ENCODE data around the gene F11R.
"Not testable (repeated sequence)": the region's sequence is repeated elsewhere in the genome, so short reads cannot be mapped to it uniquely, and the experiment has no call there.

The F11R gene

GRCh38 chr1:161039546-161039945 is 18.6 kb upstream of the F11R start:
- DNase-seq: no peak

DNA sequence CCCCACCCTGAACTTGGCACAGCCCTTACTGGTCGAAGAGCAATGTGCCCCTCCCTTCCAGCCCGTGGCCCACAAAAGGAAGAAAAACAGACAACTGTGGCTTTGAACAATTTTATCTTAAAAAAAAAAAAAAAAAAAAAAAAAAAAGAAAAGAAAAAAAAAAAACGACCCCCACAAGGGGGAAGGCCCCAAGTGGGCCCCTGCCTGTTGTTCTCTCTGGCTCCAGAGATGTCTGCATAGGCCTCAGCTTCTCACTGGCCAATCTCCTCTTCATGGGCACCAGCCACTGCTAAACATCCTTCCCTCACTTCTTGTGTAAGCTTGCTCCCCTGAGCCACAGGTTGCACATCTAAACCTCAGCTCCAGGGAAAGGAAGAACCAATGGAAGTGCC is 18.2 kb upstream of the F11R start:
- DNase-seq: no peak

- no peak for DNase-seq
Observed at GRCh38 chr1:161038523-161039153, 17.7 kb upstream of the F11R start, which contains the start of gene TSTD1. TSTD1 (minus strand) TSS chr1:161038964; CDS start chr1:161038889, 75 bp downstream.

- DNase-seq: no peak
Observed at GRCh38 chr1:161037661-161038522, 16.9 kb upstream of the F11R start.

DNA sequence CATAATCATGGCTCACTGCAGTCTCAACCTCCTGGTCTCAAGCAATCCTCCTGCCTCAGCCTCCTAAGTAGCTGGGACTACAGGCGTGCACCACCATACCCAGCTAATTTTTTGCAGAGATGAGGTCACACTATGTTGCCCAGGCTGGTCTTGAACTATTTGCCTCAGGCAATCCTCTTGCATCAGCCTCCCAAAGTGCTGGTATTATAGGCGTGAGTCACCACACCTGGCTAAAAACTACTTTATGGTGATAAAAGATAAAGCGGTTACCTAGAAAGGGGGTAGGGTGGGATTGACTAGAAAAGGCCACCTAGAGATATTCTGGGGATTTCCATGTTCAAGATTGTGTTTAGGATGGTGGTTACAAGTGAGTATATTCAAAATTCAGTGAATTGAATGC is 12.8 kb upstream of the F11R start:
- DNase-seq: no peak

DNA sequence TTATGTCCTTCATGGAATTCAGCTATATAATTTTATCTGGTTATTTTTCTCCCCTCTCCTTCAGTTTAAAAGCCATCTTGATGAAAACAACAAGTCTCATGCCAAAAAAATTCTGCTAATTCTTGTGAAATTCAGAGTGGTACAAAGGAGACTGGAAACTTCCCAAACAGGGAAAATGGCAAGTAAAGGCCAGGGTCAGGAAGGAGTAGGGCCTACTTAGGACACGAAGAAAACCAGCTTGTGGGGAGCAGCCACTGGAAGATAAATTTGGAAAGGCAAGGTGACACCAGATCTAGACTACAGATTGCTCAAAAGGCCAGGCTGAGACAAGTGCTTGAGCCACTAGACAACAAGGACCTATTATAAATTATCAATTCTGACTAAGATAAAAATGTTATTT is 11.5 kb upstream of the F11R start:
- no peak for DNase-seq

- no peak for DNase-seq
Observed at GRCh38 chr1:161031874-161032273, 10.9 kb upstream of the F11R start.

DNA sequence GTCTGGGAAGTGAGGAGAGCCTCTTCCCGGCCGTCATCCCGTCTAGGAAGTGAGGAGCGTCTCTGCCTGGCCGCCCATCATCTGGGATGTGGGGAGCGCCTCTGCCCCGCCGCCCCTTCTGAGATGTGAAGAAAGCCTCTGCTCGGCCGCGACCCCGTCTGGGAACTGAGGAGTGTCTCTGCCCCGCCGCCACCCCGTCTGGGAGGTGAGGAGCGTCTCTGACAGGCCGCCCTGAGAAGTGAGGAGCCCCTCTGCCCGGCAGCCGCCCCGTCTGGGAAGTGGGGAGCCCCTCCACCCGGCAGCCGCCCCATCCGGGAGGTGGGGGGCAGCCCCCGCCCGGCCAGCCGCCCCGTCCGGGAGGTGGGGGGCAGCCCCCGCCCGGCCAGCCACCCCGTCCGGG is 8.5 kb upstream of the F11R start:
- DNase-seq: not testable (repeated sequence)

- DNase-seq: not testable (repeated sequence)
Observed at GRCh38 chr1:161026954-161027353, 6.0 kb upstream of the F11R start.

GRCh38 chr1:161022432-161022831 is 1.5 kb upstream of the F11R start:
- not testable (repeated sequence) for DNase-seq

- DNase-seq: no peak
Observed at GRCh38 chr1:161021970-161022353, 1.0 kb upstream of the F11R start.

DNA sequence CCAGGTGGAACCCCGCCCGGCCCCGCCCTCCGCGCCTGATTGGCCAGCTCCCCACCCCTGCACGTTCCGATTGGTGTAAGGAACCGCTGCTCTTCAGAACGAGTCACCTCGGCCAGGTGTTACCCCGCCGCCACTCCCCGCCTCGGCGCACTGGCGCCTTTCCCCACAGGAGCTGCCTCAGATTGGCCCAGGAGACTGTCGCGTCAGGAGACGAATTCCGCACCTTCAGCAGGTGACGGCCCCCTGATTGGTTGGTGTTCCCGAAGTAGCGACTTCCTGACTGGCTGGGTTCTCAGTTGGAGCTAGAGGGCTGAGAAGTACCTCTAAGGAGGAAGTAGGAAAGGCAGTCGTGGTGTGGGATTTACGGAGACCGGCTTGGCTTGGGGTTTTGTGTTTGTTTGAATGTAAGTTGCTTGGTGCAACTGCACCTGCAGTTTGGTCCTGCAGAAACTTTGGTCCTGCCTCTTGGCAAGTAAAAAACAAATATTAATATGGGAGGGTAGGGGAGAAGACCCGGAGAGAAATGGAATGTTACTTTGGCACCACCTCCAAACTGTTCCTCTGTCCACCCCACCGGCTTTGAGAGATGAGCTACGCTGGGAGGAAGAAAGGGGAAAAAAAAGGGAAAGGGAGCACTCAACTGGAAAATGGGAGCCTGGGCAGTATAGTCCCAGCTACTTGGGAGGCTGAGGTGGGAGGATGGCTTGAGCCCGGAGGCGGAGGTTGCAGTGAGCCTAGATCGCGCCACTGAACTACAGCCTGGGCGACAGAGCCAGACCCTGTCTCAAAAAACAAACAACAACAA is 415 bp upstream of the F11R start:
- DNase-seq: no peak

DNA sequence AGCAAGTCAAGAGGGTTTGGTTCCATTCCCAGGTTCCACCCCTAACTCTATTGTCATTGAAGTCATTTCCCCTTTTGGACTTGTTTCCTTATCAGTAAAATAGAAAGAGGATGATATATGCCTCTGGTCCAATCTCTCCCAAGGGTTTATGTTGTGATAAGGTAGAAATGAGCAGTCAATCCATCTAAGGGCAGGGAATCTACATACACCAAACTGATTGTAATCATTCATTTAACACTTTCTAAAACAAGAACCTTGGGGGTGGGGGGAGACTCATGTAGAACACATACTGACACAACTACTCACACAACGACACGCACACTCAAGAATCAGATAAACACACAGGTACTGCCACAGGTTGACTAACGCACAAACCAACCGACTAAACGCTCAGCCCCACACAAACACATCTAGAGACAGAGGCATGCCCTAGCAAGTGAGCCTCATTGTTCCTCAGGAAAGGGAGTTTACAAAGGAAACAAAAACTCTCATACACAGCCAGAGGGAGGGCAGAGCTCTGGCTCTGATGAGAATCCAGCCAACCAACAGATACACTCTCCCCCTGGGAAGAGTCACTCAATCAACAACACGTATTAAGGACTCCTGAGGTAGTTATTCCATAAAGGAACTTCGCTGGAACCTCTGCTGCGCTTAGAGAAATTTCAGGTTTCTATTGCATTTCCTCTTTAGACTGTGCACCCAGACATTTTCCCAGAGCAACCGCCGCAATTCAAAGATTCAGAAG is 1.0 kb downstream of the F11R start:
- no peak for DNase-seq

DNA sequence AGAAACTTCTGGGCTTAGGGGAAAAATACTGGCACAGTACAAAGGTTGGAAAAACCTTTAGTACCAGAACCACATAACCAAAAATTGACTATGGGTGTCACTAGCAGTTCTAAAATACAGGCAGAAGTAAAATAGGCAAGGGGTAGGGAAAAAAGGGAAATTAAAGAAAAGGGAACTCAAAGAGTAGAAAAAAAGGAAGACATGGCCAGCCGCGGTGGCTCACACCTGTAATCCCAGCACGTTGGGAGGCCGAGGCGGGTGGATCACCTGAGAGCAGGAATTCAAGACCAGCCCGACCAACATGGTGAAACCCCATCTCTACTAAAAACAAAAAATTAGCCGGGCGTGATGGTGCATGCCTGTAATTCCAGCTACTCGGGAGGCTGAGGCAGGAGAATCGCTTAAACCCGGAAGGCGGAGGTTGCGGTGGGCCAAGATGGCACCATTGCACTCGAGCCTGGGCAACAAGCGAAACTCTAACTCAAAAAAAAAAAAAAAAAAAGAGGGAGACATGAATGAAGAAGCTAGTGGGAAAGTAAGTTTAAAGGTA is 1.8 kb downstream of the F11R start:
- DNase-seq: not testable (repeated sequence)

DNA sequence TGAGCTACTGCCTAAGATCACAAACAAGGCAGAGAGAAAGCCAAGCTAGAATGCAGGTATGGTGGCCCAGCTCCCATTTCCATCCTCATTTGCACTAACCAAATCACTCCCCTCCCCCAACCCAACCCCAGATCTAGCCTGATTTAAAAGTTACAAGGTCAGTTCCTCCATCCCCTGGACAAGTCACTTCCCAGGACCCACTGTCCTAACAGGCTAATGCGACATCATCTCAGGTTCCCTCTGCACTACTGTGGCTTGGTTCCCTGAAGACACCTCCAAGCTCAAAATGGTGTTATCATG is 2.4 kb downstream of the F11R start:
- no peak for DNase-seq

GRCh38 chr1:161017756-161018630 is 3.0 kb downstream of the F11R start:
- DNase-seq: no peak

DNA sequence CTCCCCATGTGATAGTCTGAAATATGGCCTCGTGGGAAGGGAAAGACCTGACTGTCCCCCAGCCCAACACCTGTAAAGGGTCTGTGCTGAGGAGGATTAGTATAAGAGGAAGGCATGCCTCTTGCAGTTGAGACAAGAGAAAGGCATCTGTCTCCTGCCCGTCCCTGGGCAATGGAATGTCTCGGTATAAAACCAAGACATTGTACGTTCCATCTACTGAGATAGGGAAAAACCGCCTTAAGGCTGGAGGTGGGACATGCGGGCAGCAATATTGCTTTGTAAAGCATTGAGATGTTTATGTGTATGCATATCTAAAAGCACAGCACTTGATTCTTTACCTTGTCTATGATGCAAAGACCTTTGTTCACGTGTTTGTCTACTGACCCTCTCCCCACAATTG is 3.8 kb downstream of the F11R start:
- DNase-seq: not testable (repeated sequence)

GRCh38 chr1:161016683-161017082 is 4.3 kb downstream of the F11R start:
- not testable (repeated sequence) for DNase-seq

DNA sequence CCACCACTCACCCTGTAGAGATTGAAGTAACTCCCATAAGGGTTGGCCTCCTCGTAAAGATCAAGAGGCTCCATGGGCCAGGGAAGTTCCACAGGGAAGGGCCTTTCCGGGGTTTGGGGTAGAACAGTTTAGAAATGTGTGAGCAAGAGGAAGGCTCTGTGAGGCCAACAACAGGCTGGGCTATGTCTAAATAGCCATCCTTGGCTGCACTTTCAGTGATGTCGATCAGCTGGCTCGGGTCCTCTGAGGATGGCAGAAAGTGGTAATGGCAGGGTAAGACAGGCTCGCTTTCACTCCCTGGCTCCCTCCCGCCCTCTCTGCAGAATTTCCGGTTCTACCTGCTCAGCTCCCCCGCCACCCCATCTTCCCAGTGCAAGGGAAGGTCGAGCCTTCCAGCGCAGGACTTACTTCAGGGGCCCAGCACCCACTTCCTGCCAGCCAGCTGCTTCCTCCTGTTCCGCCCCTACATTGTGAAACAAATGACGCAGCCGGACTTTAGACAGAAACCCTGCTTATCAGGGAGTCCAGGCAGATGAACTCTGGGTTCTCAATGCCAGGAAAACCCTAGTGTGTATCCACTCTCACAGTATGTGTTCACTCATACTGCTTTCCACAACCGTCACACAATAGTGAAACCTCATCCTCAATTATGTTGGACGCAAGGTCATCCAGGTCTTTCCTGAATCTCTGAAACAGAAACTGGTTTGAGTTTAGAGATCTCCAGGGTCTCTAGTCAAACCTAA is 7.3 kb downstream of the F11R start:
- no peak for DNase-seq

GRCh38 chr1:161013131-161013487 is 7.8 kb downstream of the F11R start:
- DNase-seq: no peak

DNA sequence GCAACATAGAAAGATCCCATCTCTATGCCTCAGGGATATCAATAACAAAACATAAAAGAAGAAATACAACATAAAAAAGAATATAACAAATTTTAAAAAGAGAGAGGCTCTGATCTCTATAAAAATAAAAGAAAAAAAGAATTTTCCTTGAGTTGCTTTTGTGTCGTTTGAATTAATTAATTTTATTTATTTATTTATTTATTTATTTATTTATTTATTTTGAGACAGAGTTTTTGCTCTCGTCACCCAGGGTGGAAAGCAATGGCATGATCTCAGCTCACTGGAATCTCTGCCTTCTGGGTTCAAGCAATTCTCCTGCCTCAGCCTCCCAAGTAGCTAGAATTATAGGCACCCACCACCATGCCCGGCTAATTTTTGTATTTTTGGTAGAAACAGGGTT is 8.5 kb downstream of the F11R start:
- DNase-seq: no peak
